ENCODE results near the gene GSTM2.

GSTM2 gene

DNA sequence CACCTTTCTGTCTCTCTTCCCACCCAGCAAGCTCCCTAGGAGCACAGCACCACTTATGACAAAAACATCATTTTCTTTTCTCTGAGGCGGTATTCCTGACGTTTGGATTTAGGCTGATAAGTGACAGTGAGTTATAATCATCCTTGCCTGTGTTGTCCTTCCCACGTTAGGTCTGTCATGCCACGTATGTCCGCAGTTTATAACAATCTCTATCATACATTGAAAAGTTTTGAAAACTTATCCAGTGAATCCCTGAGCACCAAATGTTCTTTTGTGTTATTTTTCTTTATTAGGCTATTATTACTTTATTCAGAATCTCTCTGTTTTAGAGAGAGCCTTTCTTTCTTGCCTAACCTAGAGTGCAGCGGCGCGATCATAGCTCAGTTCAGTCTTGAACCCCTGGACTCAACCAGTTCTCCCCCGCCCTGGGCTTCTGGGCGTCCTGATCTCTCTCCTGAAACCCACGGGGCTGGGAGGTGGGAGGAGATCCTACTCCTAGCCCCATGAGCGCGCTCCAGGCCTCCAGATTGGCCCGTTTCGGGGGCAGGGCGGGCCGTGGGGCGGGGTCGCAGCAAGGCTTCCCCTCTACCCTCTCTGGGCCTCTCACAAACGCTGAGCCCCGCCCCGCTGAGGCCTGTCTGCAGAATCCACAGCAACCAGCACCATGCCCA is at the start of gene GSTM2:
Gene GSTM2 (plus strand): TSS at position 606 of the 671 bp plus-strand sequence. CDS start 59 bp downstream, at position 665.
- no peak for TF ChIP-seq CTCF (IDR thresholded peaks at IDR 0.05; ENCODE audit: insufficient read depth, low read depth, low read length, missing control alignments)
- peak; percentile 43 for DNase-seq (ENCODE audit: low read depth)
- no peak within 1 kb of the TSS for H3K4me3 ChIP-seq (ENCODE audit: low read depth, low read length)

DNA sequence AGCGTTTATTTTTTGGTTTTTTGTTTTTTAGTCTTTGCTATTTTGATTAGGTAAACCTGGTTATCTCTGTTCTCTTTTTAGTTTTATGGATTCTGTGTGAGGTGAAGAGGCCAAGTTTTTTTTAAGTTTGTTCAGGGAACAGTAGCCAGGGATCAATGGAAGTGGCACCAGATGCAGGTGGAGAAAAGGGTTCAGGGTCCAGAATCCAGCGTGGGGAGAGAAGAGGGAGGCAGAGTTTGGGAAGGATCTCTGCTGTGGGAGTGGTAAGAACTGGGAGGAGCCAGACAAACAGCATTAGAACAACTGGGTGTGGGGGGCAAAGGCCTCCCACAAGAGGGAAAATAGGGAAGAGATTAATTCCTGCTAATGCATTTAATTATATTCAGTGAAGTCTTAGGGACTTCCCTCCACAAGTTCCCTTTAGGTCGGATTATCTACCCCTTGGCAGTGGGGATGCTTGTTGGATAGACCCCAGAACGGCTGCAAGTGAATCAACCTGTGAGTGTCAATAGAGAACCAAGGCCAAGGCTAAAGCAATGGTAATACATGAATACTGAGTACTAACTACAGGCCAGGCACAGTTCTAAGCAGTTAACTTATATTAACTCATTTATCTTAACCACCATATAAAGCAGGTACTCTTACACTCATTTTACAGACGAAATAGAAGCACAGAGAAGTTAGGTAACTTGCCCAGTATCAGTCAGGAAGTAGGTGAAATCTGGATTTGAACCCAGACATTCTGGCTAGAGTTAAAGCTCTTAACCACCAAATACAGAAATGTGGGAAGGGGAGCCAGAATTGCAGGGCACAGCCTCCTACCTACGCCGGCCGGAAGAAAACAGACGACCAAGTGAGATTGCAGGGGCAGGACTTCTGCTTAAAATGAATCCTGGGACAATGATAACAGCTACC is 48.9 kb upstream of the GSTM2 start:
- peak overlapping the region; percentile 63 for H3K4me3 ChIP-seq (ENCODE audit: low read depth, low read length)
- TF ChIP-seq CTCF (IDR thresholded peaks at IDR 0.05; ENCODE audit: insufficient read depth, low read depth, low read length, missing control alignments), result no peak
- DNase-seq (ENCODE audit: low read depth), result no peak

DNA sequence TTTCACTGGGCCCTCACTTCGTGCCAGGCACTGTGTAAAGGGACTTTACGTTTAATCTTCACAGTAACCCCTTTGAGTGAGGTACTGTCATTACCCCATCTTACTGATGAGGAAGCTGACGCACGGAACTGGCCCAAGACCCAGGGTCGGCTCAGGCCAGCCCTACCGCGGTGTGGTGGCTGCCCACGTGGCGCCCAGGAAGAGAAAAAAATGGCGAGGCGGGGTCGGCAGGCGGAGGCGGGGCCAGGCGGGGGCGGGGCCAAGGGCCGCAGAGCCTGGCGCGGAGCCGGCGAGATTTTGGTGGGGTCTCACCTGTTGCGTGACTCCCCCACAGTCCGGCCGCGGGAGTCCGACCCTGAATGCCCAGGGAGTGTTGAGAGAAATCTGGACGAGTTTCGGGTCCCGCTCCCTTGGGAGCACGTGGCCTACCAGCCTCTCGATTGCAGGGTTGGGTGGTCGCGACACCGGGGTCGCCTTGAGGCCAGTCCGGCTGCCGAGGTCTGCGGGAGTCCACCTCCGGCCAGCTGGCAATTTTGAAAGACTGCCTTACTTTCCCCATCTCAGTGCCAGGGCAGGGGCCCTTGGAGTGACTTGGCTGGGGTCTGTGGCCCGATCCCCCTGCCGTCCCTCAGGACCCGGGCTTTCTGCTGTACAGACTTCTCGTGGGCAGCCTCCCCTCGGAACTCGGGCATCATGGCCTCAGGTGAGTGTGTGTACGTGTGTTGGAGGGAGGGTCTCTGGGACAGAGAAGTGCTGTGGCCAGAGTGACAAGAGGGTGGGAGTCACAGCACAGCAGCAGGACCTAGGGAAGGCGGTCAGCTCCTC is 48.1 kb upstream of the GSTM2 start, which contains the start of the genes AMPD2 and GNAT2:
Gene AMPD2 (plus strand): TSS at position 262 of the 825 bp plus-strand sequence. CDS start 1,339 bp downstream, outside the sequence.
Gene GNAT2 (minus strand): TSS at position 41 of the 825 bp plus-strand sequence. CDS start 6,746 bp downstream, outside the sequence.
- peak; percentile 91 for DNase-seq (ENCODE audit: low read depth)
- TF ChIP-seq CTCF (IDR thresholded peaks at IDR 0.05; ENCODE audit: insufficient read depth, low read depth, low read length, missing control alignments), result no peak
- H3K4me3 ChIP-seq (ENCODE audit: low read depth, low read length), result peak within 1 kb of the TSS; percentile 63

GRCh38 chr1:109620401-109620791 is 47.5 kb upstream of the GSTM2 start:
- H3K4me3 ChIP-seq (ENCODE audit: low read depth, low read length), result peak overlapping the region; percentile 63
- DNase-seq (ENCODE audit: low read depth), result no peak

DNA sequence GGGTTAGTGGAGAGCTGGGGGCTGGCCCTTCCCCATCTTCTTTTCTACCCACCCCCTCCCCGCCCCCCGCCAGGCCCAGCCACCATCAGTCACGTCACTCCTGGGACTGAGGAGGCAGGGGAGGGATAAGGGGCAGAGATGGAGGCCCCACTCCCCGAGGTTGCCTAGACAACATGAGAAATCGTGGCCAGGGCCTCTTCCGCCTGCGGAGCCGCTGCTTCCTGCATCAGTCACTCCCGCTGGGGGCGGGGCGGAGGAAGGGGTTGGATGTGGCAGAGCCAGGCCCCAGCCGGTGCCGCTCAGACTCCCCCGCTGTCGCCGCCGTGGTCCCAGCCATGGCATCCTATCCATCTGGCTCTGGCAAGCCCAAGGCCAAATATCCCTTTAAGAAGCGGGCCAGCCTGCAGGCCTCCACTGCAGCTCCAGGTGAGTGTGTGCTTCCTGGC is 47.0 kb upstream of the GSTM2 start:
- peak overlapping the region; percentile 63 for H3K4me3 ChIP-seq (ENCODE audit: low read depth, low read length)
- DNase-seq (ENCODE audit: low read depth), result peak; percentile 94
- TF ChIP-seq CTCF (IDR thresholded peaks at IDR 0.05; ENCODE audit: insufficient read depth, low read depth, low read length, missing control alignments), result no peak

More at GRCh38 chr1:109620401-109620791, 47.5 kb upstream of the GSTM2 start:
- TF ChIP-seq CTCF (IDR thresholded peaks at IDR 0.05; ENCODE audit: insufficient read depth, low read depth, low read length, missing control alignments), result no peak
